ENCODE measurements around the gene GRID1. TPM values are rescaled to one million over a fixed set of nuclear protein-coding genes. Genes with fewer than 3 reads are reported as not detected.

GRID1 gene
- total RNA-seq, 4 donors from 2014 or later: 0.40 to 1.9 (median 1.00) TPM

GRCh38 chr10:86075512-86075911 lies 291.1 kb downstream of the GRID1 start:
- Histone ChIP-seq H3K9me3 (no peaks in the 10 kb centered on the region), H3K27ac (no peak overlapping the region), H3K4me1 (no peaks in the 10 kb centered on the region), H3K4me3 (no peak overlapping the region), H3K36me3 (no peaks in the 10 kb centered on the region), H3K27me3 (no peaks in the 10 kb centered on the region)
- intact Hi-C loops (cut with DNase I; ENCODE audit: low total_unique reads) (no loop called here), in situ Hi-C loops (cut with MboI; ENCODE audit: low pct_ligation_motif_present in 1 of 4, low pct_unique_long_range_greater_than_20kb in 1 of 4, low sequenced_read_pairs in 3 of 4) (loop anchor here in 1 of 4 donors (25.0 kb wide), 1 partner anchor 287 kb away; the partner anchor contains the start of gene GRID1)
- 83% methylated on average over 3 of the region's 3 CpGs; no CpG with 5 or more reads in 1 of the 2 donors for WGBS, 2 donors (ENCODE audit: low coverage in 1 of 2)
- no peak for DNase-seq
- no peak for TF ChIP-seq POLR2AphosphoS5 (IDR thresholded peaks at IDR 0.05)
- TF ChIP-seq CTCF (IDR thresholded peaks at IDR 0.05): no peak
- no peak for TF ChIP-seq POLR2A (IDR thresholded peaks at IDR 0.05)
- TF ChIP-seq EP300 (IDR thresholded peaks at IDR 0.05; ENCODE audit: low read depth): no peak

- in situ Hi-C loops (cut with MboI; ENCODE audit: low pct_ligation_motif_present in 1 of 4, low pct_unique_long_range_greater_than_20kb in 1 of 4, low sequenced_read_pairs in 3 of 4): no loop called here
- DNase-seq: no peak
- intact Hi-C loops (cut with DNase I; ENCODE audit: low total_unique reads): no loop called here
- Histone ChIP-seq H3K27ac (no peak overlapping the region), H3K27me3 (no peaks in the 10 kb centered on the region), H3K9me3 (no peaks in the 10 kb centered on the region), H3K4me3 (no peak overlapping the region), H3K4me1 (no peaks in the 10 kb centered on the region), H3K36me3 (no peaks in the 10 kb centered on the region)
- no peak for TF ChIP-seq EP300 (IDR thresholded peaks at IDR 0.05; ENCODE audit: low read depth)
- TF ChIP-seq POLR2A (IDR thresholded peaks at IDR 0.05): no peak
- TF ChIP-seq CTCF (IDR thresholded peaks at IDR 0.05): no peak
- TF ChIP-seq POLR2AphosphoS5 (IDR thresholded peaks at IDR 0.05): no peak
- 71 to 81% methylated on average over 5 of the region's 5 CpGs for whole genome bisulfite sequencing, 2 donors (ENCODE audit: low coverage in 1 of 2)
Observed at GRCh38 chr10:86074294-86074693, 292.3 kb downstream of the GRID1 start.

- Histone ChIP-seq H3K36me3 (no peaks in the 10 kb centered on the region), H3K27ac (no peak overlapping the region), H3K9me3 (no peaks in the 10 kb centered on the region), H3K4me1 (no peaks in the 10 kb centered on the region), H3K27me3 (no peaks in the 10 kb centered on the region), H3K4me3 (no peak overlapping the region)
- intact Hi-C loops (cut with DNase I; ENCODE audit: low total_unique reads): no loop called here
- 71 to 73% methylated on average over 4 to 7 of the region's 7 CpGs for WGBS, 2 donors (ENCODE audit: low coverage in 1 of 2)
- TF ChIP-seq POLR2AphosphoS5 (IDR thresholded peaks at IDR 0.05): no peak
- no peak for TF ChIP-seq CTCF (IDR thresholded peaks at IDR 0.05)
- DNase-seq: no peak
- in situ Hi-C loops (cut with MboI; ENCODE audit: low pct_ligation_motif_present in 1 of 4, low pct_unique_long_range_greater_than_20kb in 1 of 4, low sequenced_read_pairs in 3 of 4): no loop called here
Observed at GRCh38 chr10:86073199-86073977, 293.2 kb downstream of the GRID1 start.

GRCh38 chr10:86072413-86072812 lies 294.2 kb downstream of the GRID1 start:
- H3K27me3 ChIP-seq: no peaks in the 10 kb centered on the region
- H3K4me3 ChIP-seq: no peak overlapping the region
- in situ Hi-C loops (cut with MboI; ENCODE audit: low pct_ligation_motif_present in 1 of 4, low pct_unique_long_range_greater_than_20kb in 1 of 4, low sequenced_read_pairs in 3 of 4) (no loop called here), intact Hi-C loops (cut with DNase I; ENCODE audit: low total_unique reads) (no loop called here)
- H3K27ac ChIP-seq: no peak overlapping the region
- H3K4me1 ChIP-seq: no peaks in the 10 kb centered on the region
- TF ChIP-seq POLR2AphosphoS5 (IDR thresholded peaks at IDR 0.05) (no peak), CTCF (IDR thresholded peaks at IDR 0.05) (no peak), EP300 (IDR thresholded peaks at IDR 0.05; ENCODE audit: low read depth) (no peak), POLR2A (IDR thresholded peaks at IDR 0.05) (no peak)
- DNase-seq: no peak
- WGBS, 2 donors (ENCODE audit: low coverage in 1 of 2): 40 to 44% methylated on average over 5 of the region's 5 CpGs
- H3K36me3 ChIP-seq: no peaks in the 10 kb centered on the region
- no peaks in the 10 kb centered on the region for H3K9me3 ChIP-seq
